Smooth muscle cell (in vitro differentiated cells): ENCODE measurements around the gene DUSP5. TPM values are rescaled to one million over a fixed set of nuclear protein-coding genes. Genes with fewer than 3 reads are reported as not detected.
A peak's percentile ranks its signal among the peaks of the same experiment; 100 is the strongest.

Source experiments
- DNase-seq: peaks from one replicate; lab custom pipeline; 2025; ENCODE audit not compliant: unreplicated experiment; lab: John Stamatoyannopoulos, UW
- H2AFZ ChIP-seq: fragments of 200-600 bp; sonication (generic); 2 replicates; pipeline ENCODE4 v1.6.0; 2016; ENCODE audit warnings: antibody characterized with exemption, low read depth, mild to moderate bottlenecking
- H3F3A ChIP-seq: fragments of 200-600 bp; sonication (generic); 2 replicates; pipeline ENCODE4 v1.6.0; 2017; ENCODE audit warnings: antibody characterized with exemption, low read depth
- H3K27ac ChIP-seq: fragments of 200-600 bp; sonication (generic); 2 replicates; pipeline ENCODE4 v1.5.1; 2016; ENCODE audit warnings: low read depth, mild to moderate bottlenecking
- H3K27me3 ChIP-seq: fragments of 200-600 bp; sonication (generic); 2 replicates; pipeline ENCODE4 v1.6.1; 2016; ENCODE audit warnings: low read depth, mild to moderate bottlenecking
- H3K36me3 ChIP-seq: fragments of 200-600 bp; sonication (generic); 2 replicates; pipeline ENCODE4 v1.5.1; 2016; ENCODE audit warnings: low read depth
- H3K4me1 ChIP-seq: fragments of 200-600 bp; sonication (generic); 2 replicates; pipeline ENCODE4 v1.5.1; 2016; ENCODE audit warnings: low read depth
- H3K4me2 ChIP-seq: fragments of 200-600 bp; sonication (generic); 2 replicates; pipeline ENCODE4 v1.6.0; 2016; ENCODE audit warnings: mild to moderate bottlenecking
- H3K4me3 ChIP-seq: fragments of 200-600 bp; sonication (generic); 2 replicates; pipeline ENCODE4 v1.5.1; 2016; ENCODE audit warnings: mild to moderate bottlenecking
- H3K79me2 ChIP-seq: fragments of 200-600 bp; sonication (generic); 2 replicates; pipeline ENCODE4 v1.6.0; 2016; ENCODE audit warnings: low read depth, mild to moderate bottlenecking
- H3K9ac ChIP-seq: fragments of 200-600 bp; sonication (generic); 2 replicates; pipeline ENCODE4 v1.6.0; 2016; ENCODE audit warnings: low read depth
- H3K9me3 ChIP-seq: fragments of 200-600 bp; sonication (generic); replicated peaks from 2 replicates; pipeline ENCODE4 v1.5.1; 2016; ENCODE audit warnings: low read depth
- H4K20me1 ChIP-seq: fragments of 200-600 bp; sonication (generic); 2 replicates; pipeline ENCODE4 v1.6.0; 2016; ENCODE audit warnings: low read depth
- WGBS: methylation state at CpG from one replicate; pipeline ENCODE4 v1.1.7; 2016; ENCODE audit warnings: low lambda C conversion rate; 5-methylcytosine and 5-hydroxymethylcytosine counted together
- polyA plus RNA-seq: library from polyadenylated mRNA; unstranded; fragments of >200 nt; fragmentation: Nextera tagmentation; extraction: Ambion mirVana; gene quantifications from 2 replicates; pipeline ENCODE4 v1.2.1, GENCODE V29; 2016
- total RNA-seq: library from RNA; depleted of rRNA; stranded (reverse); fragments of >200 nt; gene quantifications from 2 replicates; pipeline ENCODE4 v1.2.3, GENCODE V29; 2014
- TF ChIP-seq, protein P1 (sequence below): fragments of 200-600 bp; sonication (generic); IDR thresholded peaks from 2 replicates; pipeline ENCODE4 v1.5.1; 2017; ENCODE audit warnings: borderline replicate concordance, mild to moderate bottlenecking, antibody characterized with exemption; ENCODE audit not compliant: insufficient read depth, poor library complexity, severe bottlenecking

Gene DUSP5
- total and polyA plus RNA-seq, 2 experiments from 2014 or later, result 13.6 to 23.6 TPM

GRCh38 chr10:110493832-110494426 lies 3.8 kb upstream of the DUSP5 start:
- H3K4me1 ChIP-seq, result peaks cover 8% of the 10 kb centered on the region
- H3F3A ChIP-seq, result peaks cover 4% of the 10 kb centered on the region
- H3K9me3 ChIP-seq, result no peaks in the 10 kb centered on the region
- no peak for DNase-seq
- H2AFZ ChIP-seq, result no peak overlapping the region
- peaks cover 7% of the 10 kb centered on the region for H3K79me2 ChIP-seq
- H3K4me2 ChIP-seq, result no peak overlapping the region
- TF ChIP-seq, protein P1, sequence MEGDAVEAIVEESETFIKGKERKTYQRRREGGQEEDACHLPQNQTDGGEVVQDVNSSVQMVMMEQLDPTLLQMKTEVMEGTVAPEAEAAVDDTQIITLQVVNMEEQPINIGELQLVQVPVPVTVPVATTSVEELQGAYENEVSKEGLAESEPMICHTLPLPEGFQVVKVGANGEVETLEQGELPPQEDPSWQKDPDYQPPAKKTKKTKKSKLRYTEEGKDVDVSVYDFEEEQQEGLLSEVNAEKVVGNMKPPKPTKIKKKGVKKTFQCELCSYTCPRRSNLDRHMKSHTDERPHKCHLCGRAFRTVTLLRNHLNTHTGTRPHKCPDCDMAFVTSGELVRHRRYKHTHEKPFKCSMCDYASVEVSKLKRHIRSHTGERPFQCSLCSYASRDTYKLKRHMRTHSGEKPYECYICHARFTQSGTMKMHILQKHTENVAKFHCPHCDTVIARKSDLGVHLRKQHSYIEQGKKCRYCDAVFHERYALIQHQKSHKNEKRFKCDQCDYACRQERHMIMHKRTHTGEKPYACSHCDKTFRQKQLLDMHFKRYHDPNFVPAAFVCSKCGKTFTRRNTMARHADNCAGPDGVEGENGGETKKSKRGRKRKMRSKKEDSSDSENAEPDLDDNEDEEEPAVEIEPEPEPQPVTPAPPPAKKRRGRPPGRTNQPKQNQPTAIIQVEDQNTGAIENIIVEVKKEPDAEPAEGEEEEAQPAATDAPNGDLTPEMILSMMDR, result no peak
- no peak overlapping the region for H3K9ac ChIP-seq
- H4K20me1 ChIP-seq, result peaks cover 7% of the 10 kb centered on the region
- H3K4me3 ChIP-seq, result no peak overlapping the region
- H3K27ac ChIP-seq, result peak overlapping the region; percentile 33
- 52% methylated on average over 11 of the region's 11 CpGs for WGBS
- H3K27me3 ChIP-seq, result no peaks in the 10 kb centered on the region
- H3K36me3 ChIP-seq, result no peaks in the 10 kb centered on the region

DNA sequence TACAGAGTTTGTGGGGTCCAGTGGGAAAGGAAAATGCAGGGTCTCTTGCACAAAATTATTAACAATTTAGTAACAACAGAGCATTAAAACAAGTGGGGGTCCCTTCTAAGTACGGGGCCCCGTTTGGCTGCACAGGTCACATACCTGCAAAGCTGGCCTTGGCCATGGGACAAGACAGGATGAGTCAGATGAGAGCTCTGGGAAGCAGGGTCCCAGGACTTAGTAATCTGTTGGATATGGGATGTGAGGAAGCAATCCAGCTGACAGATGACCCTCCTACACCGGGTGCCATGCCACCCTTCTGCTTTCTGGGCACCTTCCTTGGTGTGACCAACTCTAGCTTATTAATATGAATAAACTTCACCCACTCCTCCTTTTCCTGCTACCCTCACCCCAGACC lies 3.2 kb upstream of the DUSP5 start:
- Histone ChIP-seq H4K20me1 (peaks cover 13% of the 10 kb centered on the region), H3K4me1 (peaks cover 13% of the 10 kb centered on the region), H3K4me2 (no peak overlapping the region), H3K36me3 (no peaks in the 10 kb centered on the region), H3K79me2 (peaks cover 9% of the 10 kb centered on the region), H3K27me3 (no peaks in the 10 kb centered on the region), H2AFZ (no peak overlapping the region), H3K27ac (no peak overlapping the region), H3F3A (peaks cover 4% of the 10 kb centered on the region), H3K4me3 (no peak overlapping the region), H3K9ac (no peak overlapping the region), H3K9me3 (no peaks in the 10 kb centered on the region)
- WGBS, result 88% methylated on average over 3 of the region's 3 CpGs
- DNase-seq, result no peak
- TF ChIP-seq, protein P1, result no peak

- Histone ChIP-seq H2AFZ (no peak overlapping the region), H3K4me2 (peak overlapping the region; percentile 92), H4K20me1 (peaks cover 25% of the 10 kb centered on the region), H3K9ac (peak overlapping the region; percentile 29), H3K4me1 (peaks cover 23% of the 10 kb centered on the region), H3K36me3 (no peaks in the 10 kb centered on the region), H3K79me2 (peaks cover 9% of the 10 kb centered on the region), H3K9me3 (no peaks in the 10 kb centered on the region), H3K4me3 (peak overlapping the region; percentile 86), H3F3A (peaks cover 10% of the 10 kb centered on the region), H3K27me3 (no peaks in the 10 kb centered on the region), H3K27ac (peak overlapping the region; percentile 94)
- peak; percentile 17 for DNase-seq
- 10% methylated on average over 25 of the region's 25 CpGs for WGBS
- TF ChIP-seq, protein P1, result no peak
These were observed 1.8 kb upstream of the DUSP5 start for GRCh38 chr10:110495731-110496552.
